GM12878 (cell line): ENCODE measurements around the gene HMOX1. TPM values are rescaled to one million over a fixed set of nuclear protein-coding genes. Genes with fewer than 3 reads are reported as not detected.

Experiments
- ATAC-seq: fragments of 200-7000 bp; cut with Tn5 transposase; 3 replicates; pipeline ENCODE4 v1.9.1; 2020; ENCODE audit warnings: mild to moderate bottlenecking, moderate library complexity
- BruUV-seq: library from RNA; stranded (reverse); fragments of 400-500 nt; replicated peaks from 2 replicates; lab custom pipeline; 2021; lab: Mats Ljungman, UMichigan
- CTCF ChIA-PET: fragments of 300-600 bp; sonication (Branson Sonifier 250); formaldehyde crosslinking; extraction: SDS; loops from one replicate; lab custom pipeline; 2021; ENCODE audit warnings: inconsistent platforms; lab: Yijun Ruan, JAX
- POLR2A ChIA-PET: fragments of 350-600 bp; formaldehyde crosslinking; extraction: SDS; loops from one replicate; lab custom pipeline; 2021; ENCODE audit warnings: inconsistent platforms; lab: Charles Lee
- RAD21 ChIA-PET: fragments of 300-600 bp; sonication (Branson Sonifier 250); formaldehyde crosslinking; loops from one replicate; lab custom pipeline; 2023; ENCODE audit warnings: antibody characterized with exemption; ENCODE audit not compliant: unreplicated experiment; lab: Charles Lee
- SMC1A ChIA-PET: fragments of 300-600 bp; sonication (Branson Sonifier 250); formaldehyde crosslinking; loops from one replicate; lab custom pipeline; 2023; ENCODE audit not compliant: unreplicated experiment, uncharacterized antibody; lab: Charles Lee
- DNase-seq: peaks from one replicate; pipeline ENCODE4 v3.0.0-alpha.2; 2011; ENCODE audit warnings: low read depth, low spot score
- FAIRE-seq: peaks from 3 replicates; lab custom pipeline; 2011; peaks lifted over from hg19 to GRCh38; lab: Jason Lieb, UNC
- H2AFZ ChIP-seq: 2 replicates; pipeline ENCODE4 v1.6.0; 2011; ENCODE audit warnings: low read depth, low read length, control low read depth; ENCODE audit not compliant: control insufficient read depth
- H3K27ac ChIP-seq: 2 replicates; pipeline ENCODE4 v1.5.1; 2011; ENCODE audit warnings: control low read depth; ENCODE audit not compliant: control insufficient read depth, insufficient read depth
- H3K27me3 ChIP-seq, 2 experiments: replicated peaks in 1 of 2; 2 replicates each; pipeline versions ENCODE4 v1.6.0 to v1.6.1; 2011; ENCODE audit warnings: low read length in 1 of 2; ENCODE audit not compliant: control insufficient read depth in 2 of 2, insufficient read depth in 2 of 2
- H3K36me3 ChIP-seq, 2 experiments: 2 replicates each; pipeline ENCODE4 v1.5.1; 2011; ENCODE audit warnings: low read length in 1 of 2; ENCODE audit not compliant: control insufficient read depth in 2 of 2, insufficient read depth in 2 of 2
- H3K4me1 ChIP-seq: 2 replicates; pipeline ENCODE4 v1.6.1; 2011; ENCODE audit warnings: mild to moderate bottlenecking, low read length, moderate library complexity, mixed read lengths; ENCODE audit not compliant: control insufficient read depth, insufficient read depth
- H3K4me2 ChIP-seq: 2 replicates; pipeline ENCODE4 v1.6.0; 2011; ENCODE audit warnings: control low read depth; ENCODE audit not compliant: control insufficient read depth, insufficient read depth
- H3K4me3 ChIP-seq: fragments of 200-600 bp; sonication (generic); 2 replicates; pipeline ENCODE4 v1.5.1; 2016
- H3K79me2 ChIP-seq: 2 replicates; pipeline ENCODE4 v1.6.0; 2011; ENCODE audit warnings: low read length; ENCODE audit not compliant: control insufficient read depth, insufficient read depth
- H3K9ac ChIP-seq: 2 replicates; pipeline ENCODE4 v1.8.0; 2011; ENCODE audit warnings: low read length, control low read depth, mixed read lengths; ENCODE audit not compliant: control insufficient read depth, insufficient read depth
- H3K9me3 ChIP-seq: replicated peaks from 3 replicates; pipeline ENCODE4 v1.5.1; 2011; ENCODE audit warnings: mild to moderate bottlenecking, low read length; ENCODE audit not compliant: control insufficient read depth, insufficient read depth
- H4K20me1 ChIP-seq: 2 replicates; pipeline ENCODE4 v1.6.0; 2011; ENCODE audit not compliant: control insufficient read depth, insufficient read depth
- CBX5 ChIP-seq: sonication (generic); IDR thresholded peaks from 2 replicates; pipeline ENCODE4 v1.6.1; 2016; ENCODE audit warnings: low read depth, moderate library complexity, mild to moderate bottlenecking, inconsistent platforms
- ESRRA ChIP-seq: IDR thresholded peaks from 2 replicates; pipeline ENCODE4 v1.6.1; 2012; ENCODE audit warnings: mild to moderate bottlenecking, low read length, improper control_type of control experiment
- GABPA ChIP-seq: IDR thresholded peaks from 2 replicates; pipeline ENCODE4 v1.6.1; 2014; ENCODE audit warnings: antibody characterized with exemption, low read depth, mild to moderate bottlenecking, inconsistent platforms
- HCFC1 ChIP-seq: fragments of 150-350 bp; IDR thresholded peaks from 2 replicates; pipeline ENCODE4 v1.6.1; 2014; ENCODE audit warnings: low read length
- IKZF2 ChIP-seq, 2 experiments: fragments of 450-650 bp; IDR thresholded peaks; 2 replicates each; pipeline ENCODE4 v1.6.1; 2017; ENCODE audit warnings: mild to moderate bottlenecking in 2 of 2, moderate library complexity in 2 of 2
- KDM1A ChIP-seq: fragments of 200-600 bp; sonication (generic); IDR thresholded peaks from 2 replicates; pipeline ENCODE4 v1.6.1; 2016; ENCODE audit warnings: borderline replicate concordance
- NFYA ChIP-seq: IDR thresholded peaks from 2 replicates; pipeline ENCODE4 v1.6.1; 2011; ENCODE audit warnings: low read depth, mild to moderate bottlenecking, low read length, improper control_type of control experiment, borderline replicate concordance
- RELA ChIP-seq: fragments of 450-650 bp; IDR thresholded peaks from 2 replicates; pipeline ENCODE4 v1.8.0; 2014; ENCODE audit warnings: borderline replicate concordance; ENCODE audit not compliant: partially characterized antibody
- REST ChIP-seq: IDR thresholded peaks from 2 replicates; pipeline ENCODE4 v1.6.1; 2012; ENCODE audit warnings: mild to moderate bottlenecking, low read depth, low read length
- WGBS: methylation state at CpG from one replicate; pipeline ENCODE4 v1.1.6; 2016; ENCODE audit warnings: low lambda C conversion rate; ENCODE audit not compliant: insufficient replicate concordance, insufficient coverage; ENCODE audit errors: missing lambda C conversion rate; 5-methylcytosine and 5-hydroxymethylcytosine counted together
- in situ Hi-C: fragments of 300-500 bp; cut with MboI; formaldehyde crosslinking; loops from 9 replicates; pipeline ENCODE4 v1.14.3; 2018; ENCODE audit warnings: mixed read lengths
- intact Hi-C: fragments of 100-400 bp; cut with micrococcal nuclease; formaldehyde crosslinking; loops from one replicate; pipeline ENCODE4 v1.14.2; 2022; ENCODE audit not compliant: unreplicated experiment
- polyA plus RNA-seq, 11 experiments: library from polyadenylated mRNA; depleted of rRNA in 4 of 11; unstranded in 6 of 11; stranded (reverse) in 5 of 11; fragments of >200 nt; fragmentation: Nextera tagmentation in 4 of 11; fragmentation: Illumina TruSeq in 1 of 11; extraction: Ambion mirVana in 4 of 11; extraction: Trizol in 1 of 11; gene quantifications; 1 replicate in 1 of 11; 2 replicates in 10 of 11; pipeline versions ENCODE4 v1.2.1 to v1.2.3, GENCODE V29; 2011 to 2016; ENCODE audit warnings: inconsistent platforms in 2 of 11, missing spikeins in 2 of 11, low read depth in 1 of 11
- total RNA-seq, 4 experiments: library from RNA; depleted of rRNA in 3 of 4; stranded (reverse); fragments of >200 nt in 3 of 4; fragmentation: Illumina TruSeq in 1 of 4; extraction: Trizol in 1 of 4; gene quantifications; 2 replicates each; pipeline versions ENCODE4 v1.2.1 to v1.2.3, GENCODE V29; 2013 to 2021
- TF ChIP-seq, protein P1 (sequence below): fragments of 450-650 bp; formaldehyde crosslinking; IDR thresholded peaks from 2 replicates; pipeline ENCODE4 v1.4.0; 2022; ENCODE audit warnings: mild to moderate bottlenecking, moderate library complexity

Gene HMOX1
- total and polyA plus RNA-seq, 10 of the 15 experiments (the other 5 are each of a cell fraction or from before 2014, with no cell fraction given) = 1.5 to 36.7 (median 18.8) TPM

- POLR2A ChIA-PET = no interaction called here
- SMC1A ChIA-PET = no interaction called here
- CTCF ChIA-PET = interaction anchor here (2.2 to 3.0 kb wide), 3 partner anchors 20 to 151 kb away, joined by 9 to 16 read pairs (median 12); no protein-coding TSS in a partner anchor
- no peak overlapping the region for H3K27ac ChIP-seq
- intact Hi-C loops = loop anchor here (5.0 kb wide), 1 partner anchor 151 kb away; no protein-coding TSS in a partner anchor
- in situ Hi-C loops = no loop called here
- H3K27me3 ChIP-seq = no peaks in the 10 kb centered on the region
- no peak overlapping the region for H3K9ac ChIP-seq
- BruUV-seq = no TSS peak
- no peak overlapping the region for H3K4me2 ChIP-seq
- no peak overlapping the region for H2AFZ ChIP-seq
- no peaks in the 10 kb centered on the region for H3K79me2 ChIP-seq
- no peaks in the 10 kb centered on the region for H3K4me1 ChIP-seq
- H3K4me3 ChIP-seq = no peak overlapping the region
- no peak for DNase-seq
- TF ChIP-seq ESRRA (no peak), KDM1A (no peak), HCFC1 (no peak), NFYA (no peak), GABPA (no peak), IKZF2 (IDR thresholded peaks at IDR 0.05) (no peak), CBX5 (no peak), REST (no peak), RELA (no peak)
- TF ChIP-seq, protein P1, sequence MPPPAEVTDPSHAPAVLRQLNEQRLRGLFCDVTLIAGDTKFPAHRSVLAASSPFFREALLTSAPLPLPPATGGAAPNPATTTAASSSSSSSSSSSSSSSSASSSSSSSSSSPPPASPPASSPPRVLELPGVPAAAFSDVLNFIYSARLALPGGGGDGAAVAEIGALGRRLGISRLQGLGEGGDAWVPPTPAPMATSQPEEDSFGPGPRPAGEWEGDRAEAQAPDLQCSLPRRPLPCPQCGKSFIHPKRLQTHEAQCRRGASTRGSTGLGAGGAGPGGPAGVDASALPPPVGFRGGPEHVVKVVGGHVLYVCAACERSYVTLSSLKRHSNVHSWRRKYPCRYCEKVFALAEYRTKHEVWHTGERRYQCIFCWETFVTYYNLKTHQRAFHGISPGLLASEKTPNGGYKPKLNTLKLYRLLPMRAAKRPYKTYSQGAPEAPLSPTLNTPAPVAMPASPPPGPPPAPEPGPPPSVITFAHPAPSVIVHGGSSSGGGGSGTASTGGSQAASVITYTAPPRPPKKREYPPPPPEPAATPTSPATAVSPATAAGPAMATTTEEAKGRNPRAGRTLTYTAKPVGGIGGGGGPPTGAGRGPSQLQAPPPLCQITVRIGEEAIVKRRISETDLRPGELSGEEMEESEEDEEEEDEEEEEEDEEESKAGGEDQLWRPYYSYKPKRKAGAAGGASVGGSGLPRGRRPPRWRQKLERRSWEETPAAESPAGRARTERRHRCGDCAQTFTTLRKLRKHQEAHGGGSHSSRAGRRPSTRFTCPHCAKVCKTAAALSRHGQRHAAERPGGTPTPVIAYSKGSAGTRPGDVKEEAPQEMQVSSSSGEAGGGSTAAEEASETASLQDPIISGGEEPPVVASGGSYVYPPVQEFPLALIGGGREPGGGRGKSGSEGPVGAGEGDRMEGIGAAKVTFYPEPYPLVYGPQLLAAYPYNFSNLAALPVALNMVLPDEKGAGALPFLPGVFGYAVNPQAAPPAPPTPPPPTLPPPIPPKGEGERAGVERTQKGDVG (CRISPR knock-in tag) = no peak
- H4K20me1 ChIP-seq = no peaks in the 10 kb centered on the region
- H3K9me3 ChIP-seq = no peaks in the 10 kb centered on the region; the same call in 2 of the 3 replicates
- WGBS = 97% methylated on average over 12 of the region's 12 CpGs
- RAD21 ChIA-PET = no interaction called here
- FAIRE-seq = no peak
- no peak for ATAC-seq
- peaks cover 15 to 16% of the 10 kb centered on the region in 2 experiments for H3K36me3 ChIP-seq
Observed at GRCh38 chr22:35431483-35432227, 50.8 kb downstream of the HMOX1 start.
